GM03348 (cell line): ENCODE results near the gene SREBF1.
"Not testable (repeated sequence)": the region's sequence is repeated elsewhere in the genome, so short reads cannot be mapped to it uniquely, and the experiment has no call there.

Experiments
- DNase-seq: peaks from one replicate; pipeline ENCODE4 v3.0.0; 2012; ENCODE audit warnings: low spot score

The SREBF1 gene

GRCh38 chr17:17812211-17813054, 24.4 kb downstream of the SREBF1 start:
- peak; percentile 87 for DNase-seq

- no peak for DNase-seq
Measured at GRCh38 chr17:17811381-17812210, 25.2 kb downstream of the SREBF1 start.

GRCh38 chr17:17810895-17811248, 25.9 kb downstream of the SREBF1 start:
- no peak for DNase-seq

- DNase-seq, result peak; percentile 80
Measured at GRCh38 chr17:17810084-17810894, 26.5 kb downstream of the SREBF1 start.

- DNase-seq, result no peak
Measured at GRCh38 chr17:17809531-17810083, 27.2 kb downstream of the SREBF1 start.

- no peak for DNase-seq
Measured at GRCh38 chr17:17808706-17809432, 27.9 kb downstream of the SREBF1 start.

- not testable (repeated sequence) for DNase-seq
Measured at GRCh38 chr17:17808200-17808599, 28.6 kb downstream of the SREBF1 start.

GRCh38 chr17:17807440-17807839, 29.3 kb downstream of the SREBF1 start:
- DNase-seq, result no peak

- no peak for DNase-seq
Measured at GRCh38 chr17:17806611-17807274, 30.0 kb downstream of the SREBF1 start.

- no peak for DNase-seq
Measured at GRCh38 chr17:17806035-17806434, 30.8 kb downstream of the SREBF1 start.

- DNase-seq, result no peak
Measured at GRCh38 chr17:17805575-17805974, 31.2 kb downstream of the SREBF1 start.

- no peak for DNase-seq
Measured at GRCh38 chr17:17804007-17804406, 32.8 kb downstream of the SREBF1 start.

- no peak for DNase-seq
Measured at GRCh38 chr17:17801800-17802481, 34.8 kb downstream of the SREBF1 start.

GRCh38 chr17:17800504-17801021, 36.2 kb downstream of the SREBF1 start:
- DNase-seq, result no peak

- DNase-seq, result no peak
Measured at GRCh38 chr17:17798573-17799255, 38.1 kb downstream of the SREBF1 start.

GRCh38 chr17:17798010-17798556, 38.7 kb downstream of the SREBF1 start:
- DNase-seq, result no peak

GRCh38 chr17:17797119-17797809, 39.5 kb downstream of the SREBF1 start:
- no peak for DNase-seq

GRCh38 chr17:17796787-17797061, 40.1 kb downstream of the SREBF1 start:
- no peak for DNase-seq
